HG03575 (cell line): Measurements from ENCODE around the gene ENTPD6.
"Not testable (repeated sequence)": the region's sequence is repeated elsewhere in the genome, so short reads cannot be mapped to it uniquely, and the experiment has no call there.

Experiments used
- ATAC-seq: cut with Tn5 transposase; IDR thresholded peaks from one replicate; pipeline ENCODE4 v1.9.1; 2021; ENCODE audit not compliant: unreplicated experiment, insufficient number of reproducible peaks, low FRiP score; ENCODE audit errors: extremely low read depth

The ENTPD6 gene

GRCh38 chr20:25220810-25221591, 25.5 kb downstream of the ENTPD6 start:
- no peak for ATAC-seq

GRCh38 chr20:25221592-25222460, 26.3 kb downstream of the ENTPD6 start:
- no peak for ATAC-seq

GRCh38 chr20:25222461-25223178, 27.1 kb downstream of the ENTPD6 start:
- ATAC-seq = no peak

- no peak for ATAC-seq
Measured at GRCh38 chr20:25223179-25223661, 27.7 kb downstream of the ENTPD6 start.

- no peak for ATAC-seq
Measured at GRCh38 chr20:25223765-25224720, 28.5 kb downstream of the ENTPD6 start.

GRCh38 chr20:25224941-25225340, 29.4 kb downstream of the ENTPD6 start:
- ATAC-seq = no peak

- no peak for ATAC-seq
Measured at GRCh38 chr20:25225642-25226432, 30.3 kb downstream of the ENTPD6 start.

GRCh38 chr20:25226433-25227316, 31.2 kb downstream of the ENTPD6 start:
- no peak for ATAC-seq

GRCh38 chr20:25227317-25227831, 31.9 kb downstream of the ENTPD6 start:
- ATAC-seq = no peak

GRCh38 chr20:25229486-25230165, 34.1 kb downstream of the ENTPD6 start:
- ATAC-seq = no peak

- ATAC-seq = no peak
Measured at GRCh38 chr20:25230166-25230831, 34.8 kb downstream of the ENTPD6 start.

GRCh38 chr20:25233016-25233772, 37.7 kb downstream of the ENTPD6 start:
- ATAC-seq = no peak

GRCh38 chr20:25234009-25234849, 38.7 kb downstream of the ENTPD6 start:
- not testable (repeated sequence) for ATAC-seq
